ENCODE data around the gene IRAG1.

Gene IRAG1

GRCh38 chr11:10678101-10678500 lies 15.5 kb downstream of the IRAG1 start:
- TF ChIP-seq POLR2AphosphoS5 (IDR thresholded peaks at IDR 0.05; ENCODE audit: borderline replicate concordance, low read depth, low read length) = no peak
- TF ChIP-seq EZH2 (IDR thresholded peaks at IDR 0.05) = no peak
- TF ChIP-seq FOXP2 (optimal IDR thresholded peaks at IDR 0.05; ENCODE audit: control extremely low read depth, extremely low read length, insufficient read depth) = no peak
- DNase-seq (ENCODE audit: low read depth, low spot score) = no peak
- Histone ChIP-seq H3K9me3 (ENCODE audit: low read depth, low read length) (no peaks in the 10 kb centered on the region), H3K36me3 (ENCODE audit: insufficient read depth, low read length) (no peaks in the 10 kb centered on the region), H3K9ac (ENCODE audit: insufficient read length) (no peak overlapping the region), H3K27ac (no peak overlapping the region), H3K4me3 (no peak overlapping the region)

DNA sequence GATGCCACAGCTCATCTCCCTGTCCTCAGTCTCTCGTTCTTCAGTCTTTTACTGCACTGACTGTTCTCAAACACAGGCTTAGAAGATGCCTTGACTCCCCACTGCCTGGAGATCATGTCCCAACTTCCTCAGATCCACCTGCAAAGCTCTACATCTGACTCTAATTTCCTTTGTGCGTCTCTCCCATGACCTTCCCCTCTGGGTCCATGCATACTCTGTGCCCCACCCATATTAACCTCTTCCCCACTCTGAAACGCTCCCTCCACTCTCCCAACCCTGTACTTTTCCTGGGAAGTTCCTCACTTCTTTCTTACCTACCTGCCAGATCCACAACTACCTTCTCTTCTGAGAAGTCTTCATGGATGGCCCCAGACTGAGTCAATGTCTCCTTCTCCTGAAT lies 16.6 kb downstream of the IRAG1 start:
- no peak overlapping the region for H3K27ac ChIP-seq
- H3K9me3 ChIP-seq (ENCODE audit: low read depth, low read length) = no peaks in the 10 kb centered on the region
- H3K9ac ChIP-seq (ENCODE audit: insufficient read length) = no peak overlapping the region
- no peak overlapping the region for H3K4me3 ChIP-seq
- no peak for TF ChIP-seq POLR2AphosphoS5 (IDR thresholded peaks at IDR 0.05; ENCODE audit: borderline replicate concordance, low read depth, low read length)
- no peak for TF ChIP-seq EZH2 (IDR thresholded peaks at IDR 0.05)
- no peak for TF ChIP-seq FOXP2 (optimal IDR thresholded peaks at IDR 0.05; ENCODE audit: control extremely low read depth, extremely low read length, insufficient read depth)
- no peak for DNase-seq (ENCODE audit: low read depth, low spot score)
- H3K36me3 ChIP-seq (ENCODE audit: insufficient read depth, low read length) = no peaks in the 10 kb centered on the region

- no peak overlapping the region for H3K9ac ChIP-seq (ENCODE audit: insufficient read length)
- no peaks in the 10 kb centered on the region for H3K36me3 ChIP-seq (ENCODE audit: insufficient read depth, low read length)
- TF ChIP-seq POLR2AphosphoS5 (IDR thresholded peaks at IDR 0.05; ENCODE audit: borderline replicate concordance, low read depth, low read length) (no peak), FOXP2 (optimal IDR thresholded peaks at IDR 0.05; ENCODE audit: control extremely low read depth, extremely low read length, insufficient read depth) (no peak), EZH2 (IDR thresholded peaks at IDR 0.05) (no peak)
- no peak overlapping the region for H3K27ac ChIP-seq
- H3K9me3 ChIP-seq (ENCODE audit: low read depth, low read length) = no peaks in the 10 kb centered on the region
- no peak for DNase-seq (ENCODE audit: low read depth, low spot score)
- no peak overlapping the region for H3K4me3 ChIP-seq
These were observed 18.6 kb downstream of the IRAG1 start for GRCh38 chr11:10674911-10675440.

- no peaks in the 10 kb centered on the region for H3K9me3 ChIP-seq (ENCODE audit: low read depth, low read length)
- H3K27ac ChIP-seq = no peak overlapping the region
- no peak overlapping the region for H3K9ac ChIP-seq (ENCODE audit: insufficient read length)
- TF ChIP-seq POLR2AphosphoS5 (IDR thresholded peaks at IDR 0.05; ENCODE audit: borderline replicate concordance, low read depth, low read length) (no peak), FOXP2 (optimal IDR thresholded peaks at IDR 0.05; ENCODE audit: control extremely low read depth, extremely low read length, insufficient read depth) (no peak), EZH2 (IDR thresholded peaks at IDR 0.05) (no peak)
- DNase-seq (ENCODE audit: low read depth, low spot score) = no peak
- H3K4me3 ChIP-seq = no peak overlapping the region
- no peaks in the 10 kb centered on the region for H3K36me3 ChIP-seq (ENCODE audit: insufficient read depth, low read length)
These were observed 19.1 kb downstream of the IRAG1 start for GRCh38 chr11:10674440-10674855.

DNA sequence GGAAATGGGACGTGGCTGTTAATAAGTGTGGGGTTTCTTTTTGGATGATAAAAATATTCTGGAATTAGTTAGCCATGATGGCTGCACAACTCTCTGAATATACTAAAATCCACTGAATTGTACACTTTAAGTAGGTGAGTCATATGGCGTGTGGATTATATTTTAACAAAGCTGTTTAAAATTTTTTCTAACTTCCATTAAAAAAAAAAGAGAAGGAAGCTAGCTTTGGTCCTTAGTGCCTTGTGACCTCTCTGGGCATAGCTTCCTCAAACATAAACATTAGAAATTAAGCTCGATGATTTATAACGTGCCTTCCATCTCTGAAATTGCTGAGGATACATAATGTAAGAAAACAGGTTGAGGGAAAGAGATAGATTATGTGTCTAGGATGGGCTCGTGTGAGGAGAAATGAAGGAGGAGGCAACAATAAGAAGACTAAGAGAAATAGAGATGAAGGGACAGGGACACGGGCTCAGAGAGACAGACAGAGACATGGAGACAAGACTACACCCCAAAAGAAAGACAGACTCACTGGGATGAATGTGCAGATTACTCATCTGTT lies 20.0 kb downstream of the IRAG1 start:
- Histone ChIP-seq H3K9me3 (ENCODE audit: low read depth, low read length) (no peaks in the 10 kb centered on the region), H3K9ac (ENCODE audit: insufficient read length) (no peak overlapping the region), H3K36me3 (ENCODE audit: insufficient read depth, low read length) (no peaks in the 10 kb centered on the region), H3K4me3 (no peak overlapping the region), H3K27ac (no peak overlapping the region)
- no peak for TF ChIP-seq EZH2 (IDR thresholded peaks at IDR 0.05)
- TF ChIP-seq FOXP2 (optimal IDR thresholded peaks at IDR 0.05; ENCODE audit: control extremely low read depth, extremely low read length, insufficient read depth) = no peak
- TF ChIP-seq POLR2AphosphoS5 (IDR thresholded peaks at IDR 0.05; ENCODE audit: borderline replicate concordance, low read depth, low read length) = no peak
- no peak for DNase-seq (ENCODE audit: low read depth, low spot score)

- DNase-seq (ENCODE audit: low read depth, low spot score) = no peak
- Histone ChIP-seq H3K9ac (ENCODE audit: insufficient read length) (no peak overlapping the region), H3K4me3 (no peak overlapping the region), H3K36me3 (ENCODE audit: insufficient read depth, low read length) (no peaks in the 10 kb centered on the region), H3K9me3 (ENCODE audit: low read depth, low read length) (no peaks in the 10 kb centered on the region), H3K27ac (no peak overlapping the region)
- TF ChIP-seq POLR2AphosphoS5 (IDR thresholded peaks at IDR 0.05; ENCODE audit: borderline replicate concordance, low read depth, low read length) (no peak), EZH2 (IDR thresholded peaks at IDR 0.05) (no peak), FOXP2 (optimal IDR thresholded peaks at IDR 0.05; ENCODE audit: control extremely low read depth, extremely low read length, insufficient read depth) (no peak)
These were observed 23.5 kb downstream of the IRAG1 start for GRCh38 chr11:10670099-10670498.

DNA sequence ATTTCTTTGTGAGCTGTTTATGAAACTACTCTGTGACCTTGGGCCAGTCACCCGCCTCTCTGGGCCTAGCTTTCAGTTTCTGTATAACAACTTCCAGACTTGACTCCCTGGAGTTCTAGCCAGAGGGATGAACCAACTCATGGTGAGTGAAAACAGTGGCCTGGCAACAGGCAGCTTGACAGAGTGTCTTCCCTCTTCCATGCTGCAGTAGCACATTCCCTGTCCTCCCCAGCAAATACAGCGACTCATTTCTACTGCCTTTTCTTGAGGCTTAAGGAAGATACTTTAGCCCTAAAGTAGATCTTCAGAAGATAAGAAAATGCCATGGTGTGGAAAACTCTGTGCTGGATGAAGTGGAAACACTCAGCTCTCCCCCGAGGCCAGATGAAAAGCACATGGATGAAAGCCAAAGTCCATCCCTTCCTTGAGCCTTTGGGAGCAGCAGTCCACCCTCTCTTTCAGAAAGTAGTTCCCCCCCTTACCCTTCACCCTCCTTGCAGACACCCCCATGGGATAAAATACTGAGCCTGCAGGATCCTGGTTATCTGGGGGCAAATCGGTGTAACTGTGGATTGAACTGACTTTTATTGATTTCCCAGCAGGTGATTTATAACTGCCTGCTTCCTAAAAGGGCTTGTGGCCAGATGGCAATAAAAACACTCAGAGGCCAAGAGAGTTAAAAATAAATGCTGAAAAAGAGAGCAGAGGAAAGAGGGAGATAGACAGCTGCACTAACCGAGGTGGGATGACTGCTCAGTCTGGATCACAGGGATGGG lies 24.1 kb downstream of the IRAG1 start:
- no peak for TF ChIP-seq POLR2AphosphoS5 (IDR thresholded peaks at IDR 0.05; ENCODE audit: borderline replicate concordance, low read depth, low read length)
- TF ChIP-seq EZH2 (IDR thresholded peaks at IDR 0.05) = no peak
- TF ChIP-seq FOXP2 (optimal IDR thresholded peaks at IDR 0.05; ENCODE audit: control extremely low read depth, extremely low read length, insufficient read depth) = no peak
- Histone ChIP-seq H3K36me3 (ENCODE audit: insufficient read depth, low read length) (no peaks in the 10 kb centered on the region), H3K27ac (no peak overlapping the region; the same call in 1 of the 2 replicates), H3K4me3 (peak overlapping the region; percentile 41), H3K9me3 (ENCODE audit: low read depth, low read length) (no peaks in the 10 kb centered on the region), H3K9ac (ENCODE audit: insufficient read length) (no peak overlapping the region)
- DNase-seq (ENCODE audit: low read depth, low spot score) = no peak

GRCh38 chr11:10667521-10667885 lies 26.1 kb downstream of the IRAG1 start:
- Histone ChIP-seq H3K9me3 (ENCODE audit: low read depth, low read length) (no peaks in the 10 kb centered on the region), H3K4me3 (no peak overlapping the region), H3K36me3 (ENCODE audit: insufficient read depth, low read length) (no peaks in the 10 kb centered on the region), H3K27ac (peak overlapping the region; percentile 74; the same call in 1 of the 2 replicates), H3K9ac (ENCODE audit: insufficient read length) (peak overlapping the region; percentile 39)
- no peak for TF ChIP-seq POLR2AphosphoS5 (IDR thresholded peaks at IDR 0.05; ENCODE audit: borderline replicate concordance, low read depth, low read length)
- TF ChIP-seq FOXP2 (optimal IDR thresholded peaks at IDR 0.05; ENCODE audit: control extremely low read depth, extremely low read length, insufficient read depth) = no peak
- no peak for TF ChIP-seq EZH2 (IDR thresholded peaks at IDR 0.05)
- DNase-seq (ENCODE audit: low read depth, low spot score) = no peak
